Globus pallidus (tissue), 1 donor: ENCODE measurements around the gene LTO1.

Experiments used
- DNase-seq: peaks from one replicate; pipeline ENCODE4 v3.0.0-alpha.2; 2015; ENCODE audit warnings: low spot score

The LTO1 gene

DNA sequence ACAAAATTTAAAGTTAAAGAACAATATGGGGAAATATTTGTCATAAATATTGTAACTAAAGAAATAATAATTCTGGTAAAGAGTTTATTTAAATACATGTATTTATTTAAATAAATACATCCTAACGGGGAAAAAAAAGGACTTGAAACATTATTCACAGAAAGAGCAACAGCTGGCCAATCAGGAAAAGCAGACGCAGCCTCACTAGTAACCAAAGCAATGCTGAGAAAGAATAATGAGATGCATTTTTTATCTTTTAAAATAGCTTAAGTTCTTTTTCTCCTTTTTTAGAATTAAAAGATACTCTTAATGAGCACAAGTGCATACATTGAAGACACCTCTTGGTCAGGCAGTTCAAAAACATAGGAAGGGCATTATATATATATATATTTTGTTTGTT is 2.6 kb upstream of the LTO1 start:
- no peak for DNase-seq

DNA sequence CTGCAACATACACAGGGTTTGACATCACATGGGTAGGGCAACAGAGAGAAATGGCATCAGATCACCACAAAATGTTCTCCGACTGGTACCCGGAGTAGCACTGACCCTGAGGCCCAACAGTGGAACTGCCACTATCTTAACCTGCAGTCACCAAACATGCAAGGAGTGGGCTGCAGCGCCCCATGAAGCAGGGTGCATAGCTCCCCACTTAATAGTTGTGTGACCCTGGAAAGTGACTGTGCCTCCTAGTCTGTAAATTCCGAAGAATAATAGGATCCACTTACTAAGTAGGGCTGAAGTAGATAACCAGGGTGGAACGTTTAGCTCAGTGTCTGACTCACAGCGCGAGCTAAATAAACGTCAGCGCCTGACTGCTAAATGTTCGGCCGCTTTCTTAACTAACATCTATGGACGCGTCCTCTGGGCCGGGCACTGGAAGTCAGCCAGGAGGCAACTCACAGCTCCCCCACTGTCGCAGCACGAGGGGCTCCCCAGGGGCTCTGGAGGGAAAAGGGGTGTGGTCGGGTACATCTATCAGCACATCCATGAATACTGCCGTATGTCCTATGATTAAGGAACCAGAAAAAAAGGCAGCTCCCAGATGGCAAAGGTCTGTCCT is 777 bp downstream of the LTO1 start:
- DNase-seq, result no peak

GRCh38 chr11:69671734-69672465 is 3.3 kb downstream of the LTO1 start:
- DNase-seq, result no peak

DNA sequence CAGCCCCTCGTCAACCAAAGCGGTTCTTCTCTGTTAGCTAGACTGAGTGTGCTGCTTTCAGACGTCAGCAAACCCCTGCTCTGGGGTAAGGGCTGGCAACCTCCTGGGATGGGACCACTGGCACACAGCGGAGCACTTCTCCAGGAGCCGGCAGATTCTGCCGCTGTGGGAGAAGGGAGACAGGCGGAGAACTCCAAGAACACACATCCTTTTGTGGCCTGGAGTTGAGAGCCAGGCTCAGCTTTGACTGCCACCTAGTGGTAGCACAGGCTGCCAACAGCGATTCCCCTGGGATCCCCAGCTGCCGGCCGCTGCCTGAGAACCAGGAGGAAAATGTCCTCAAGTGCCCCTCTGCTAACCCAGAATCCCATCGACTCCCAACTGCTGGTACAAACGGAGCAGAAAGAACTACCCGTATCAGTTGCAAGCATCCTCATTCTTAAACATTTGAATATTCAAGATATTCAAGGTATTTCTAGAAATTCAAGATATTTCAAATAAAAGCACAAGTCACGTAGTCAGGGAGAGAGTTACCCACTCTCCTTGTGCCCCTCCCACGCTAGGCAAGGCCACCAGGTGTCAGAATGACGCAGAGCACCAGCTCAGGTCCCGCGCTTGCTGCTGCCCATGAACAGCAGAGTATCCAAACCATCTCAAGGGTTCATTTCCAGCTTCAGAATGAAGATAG is 4.9 kb downstream of the LTO1 start:
- peak; percentile 86 for DNase-seq

DNA sequence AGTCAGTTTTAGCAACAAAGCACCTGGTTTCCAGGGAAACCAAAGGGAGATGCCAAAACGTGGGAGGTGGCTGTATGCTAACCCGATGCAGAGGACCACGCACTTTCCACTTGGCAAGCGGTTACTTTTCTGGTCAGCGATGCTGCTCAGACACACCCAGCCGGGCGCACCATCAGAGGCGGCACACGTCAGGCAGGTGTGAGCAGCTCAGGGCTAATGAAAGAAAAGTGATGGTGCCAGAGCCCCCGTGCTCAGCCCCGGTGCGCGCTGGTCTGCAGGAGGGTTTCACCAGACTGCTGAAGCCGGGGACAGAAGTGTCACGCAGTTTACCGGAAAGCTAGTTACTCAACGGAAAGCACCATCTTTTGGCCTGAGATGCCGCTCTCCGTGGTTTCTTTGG is 5.7 kb downstream of the LTO1 start:
- DNase-seq, result no peak

DNA sequence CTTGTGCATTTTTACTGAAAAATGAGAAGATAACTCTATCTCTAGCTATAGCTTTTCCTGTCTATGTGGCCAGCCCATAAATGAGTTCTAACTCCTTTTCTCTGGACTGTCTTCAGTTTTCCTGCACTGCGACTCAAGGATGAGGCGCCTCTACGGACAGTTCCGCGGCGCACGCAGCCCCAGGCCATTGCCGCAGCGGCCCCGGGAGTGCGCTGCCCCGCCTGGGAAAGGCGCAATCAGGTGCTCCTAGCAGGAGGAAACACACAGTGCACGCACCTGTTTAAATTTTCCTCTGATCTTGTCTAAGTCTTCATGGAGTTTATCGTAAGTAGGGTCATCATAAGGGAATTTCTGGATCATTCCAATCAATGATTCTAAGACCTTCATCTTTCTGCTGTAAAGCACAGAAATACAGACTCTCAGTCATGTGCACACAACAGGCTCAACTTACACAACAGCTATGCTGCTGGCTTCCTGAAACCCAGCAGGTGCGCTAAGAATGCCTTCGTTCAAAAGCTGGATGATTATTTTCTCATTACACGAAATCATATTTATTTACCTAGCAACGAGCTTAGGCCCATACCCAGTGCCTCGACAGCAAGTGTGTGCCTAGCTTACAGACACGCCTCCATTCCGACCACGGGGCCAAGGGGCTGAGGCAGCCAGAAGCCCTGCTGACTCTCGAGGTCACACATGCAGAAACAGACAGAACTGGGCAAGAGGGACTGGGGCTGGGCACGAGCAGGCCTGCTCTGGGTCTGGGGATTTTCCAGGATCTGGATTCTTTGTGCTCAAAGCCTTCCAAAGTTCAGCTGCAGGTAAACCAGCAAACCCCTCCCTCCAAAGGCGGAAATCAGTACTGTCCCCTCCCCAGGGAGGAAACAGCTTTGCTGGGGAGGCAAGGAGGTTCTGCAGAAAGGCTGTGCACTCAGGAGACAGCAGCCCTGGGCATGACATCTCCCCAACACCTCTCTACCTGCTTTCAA is 7.2 kb downstream of the LTO1 start:
- DNase-seq, result no peak

DNA sequence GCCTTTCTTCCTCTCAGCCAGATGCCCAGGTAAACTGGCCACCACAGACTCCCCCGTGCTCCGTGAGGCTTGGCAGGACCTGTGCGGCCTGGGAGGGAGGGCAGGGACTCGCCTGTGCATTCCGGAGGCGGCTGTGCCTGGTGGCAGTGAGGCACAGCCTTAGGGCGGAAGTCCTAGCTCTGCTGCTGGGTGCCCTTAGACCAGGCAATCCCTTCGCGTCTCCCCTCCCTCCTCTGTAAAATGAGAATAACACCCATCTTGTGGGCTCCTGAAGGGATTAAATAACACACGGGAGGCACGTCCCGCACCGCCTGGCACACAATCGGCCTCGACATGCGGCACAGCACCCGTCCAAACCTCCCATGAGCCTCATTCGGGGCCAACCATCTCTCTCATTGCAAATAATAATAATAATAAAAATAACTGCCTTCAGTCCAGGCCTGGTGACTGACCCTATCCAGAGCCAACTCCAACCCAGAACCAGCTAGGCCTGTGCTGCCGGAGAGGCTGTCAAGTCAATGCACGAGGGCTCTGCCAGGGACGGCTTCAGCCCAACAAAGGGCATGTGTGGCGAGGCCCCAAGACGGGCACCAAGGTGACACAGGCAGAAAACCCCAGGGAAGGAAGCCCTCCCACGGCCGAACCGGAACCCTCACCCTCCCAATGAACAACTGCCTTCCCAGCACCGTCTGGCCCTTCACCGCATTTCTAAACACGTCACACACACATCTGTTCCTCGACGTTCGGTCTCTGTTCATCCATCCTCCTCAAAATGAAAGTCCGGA is 8.2 kb downstream of the LTO1 start:
- no peak for DNase-seq

GRCh38 chr11:69666261-69666660 is 8.9 kb downstream of the LTO1 start:
- no peak for DNase-seq

DNA sequence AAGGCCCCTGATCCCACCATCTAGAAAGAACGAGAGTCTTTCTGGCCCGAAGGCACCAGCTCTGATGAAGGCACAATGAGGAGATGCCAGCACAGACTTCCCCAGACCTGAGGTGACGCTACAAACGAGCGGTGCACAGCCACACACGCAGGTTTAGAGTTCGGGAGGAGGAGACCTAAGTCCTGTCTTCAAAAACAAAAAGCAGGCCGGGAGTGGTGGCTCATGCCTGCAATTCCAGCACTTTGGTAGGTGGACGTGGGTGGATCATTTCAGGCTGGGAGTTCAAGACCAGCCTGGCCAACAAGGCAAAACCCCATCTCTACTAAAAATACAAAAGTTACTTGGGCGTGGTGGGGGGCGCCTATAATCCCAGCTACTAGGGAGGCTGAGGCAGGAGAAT is 9.5 kb downstream of the LTO1 start:
- no peak for DNase-seq

DNA sequence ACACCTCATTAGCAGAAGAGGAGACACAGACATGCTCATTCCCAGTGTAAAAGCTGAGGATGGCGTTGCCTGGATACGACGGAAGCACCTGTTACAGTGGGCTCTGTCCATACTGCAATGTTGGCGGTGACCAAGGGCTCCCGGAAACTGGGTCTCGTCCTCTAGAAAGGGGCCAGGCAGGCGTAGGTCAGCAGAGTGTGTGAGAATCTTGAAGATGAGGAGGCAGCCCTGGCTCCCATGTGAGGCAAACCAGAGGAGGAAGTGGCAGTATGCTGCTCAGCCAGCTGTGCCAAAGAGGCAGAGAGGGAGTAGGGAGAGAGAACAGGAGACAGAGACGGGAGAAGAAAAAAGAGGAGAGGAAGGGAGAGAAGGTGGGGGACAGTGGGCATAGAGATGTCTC is 10.3 kb downstream of the LTO1 start:
- DNase-seq, result no peak

GRCh38 chr11:69664103-69664775 is 10.9 kb downstream of the LTO1 start:
- no peak for DNase-seq

- DNase-seq, result no peak
Observed at GRCh38 chr11:69663326-69663725, 11.8 kb downstream of the LTO1 start.

DNA sequence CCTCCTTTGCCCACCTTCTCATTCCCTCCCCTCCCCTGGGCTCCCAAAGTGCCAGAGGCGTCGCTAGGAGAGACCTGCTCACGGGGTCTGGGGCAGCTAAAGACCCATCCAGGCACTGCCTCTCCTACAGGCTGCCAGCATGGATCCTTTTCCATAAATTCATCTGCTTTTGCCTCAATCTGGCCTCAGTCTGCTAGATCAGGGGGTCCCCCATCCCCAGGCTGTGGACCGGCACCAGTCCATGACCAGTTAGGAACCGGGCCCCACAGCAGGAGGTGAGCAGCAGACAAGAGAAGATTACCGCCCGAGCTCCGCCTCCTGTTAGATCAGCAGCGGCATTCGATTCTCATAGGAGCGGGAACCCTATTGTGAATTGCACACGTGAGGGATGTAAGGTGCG is 12.3 kb downstream of the LTO1 start:
- DNase-seq, result no peak

DNA sequence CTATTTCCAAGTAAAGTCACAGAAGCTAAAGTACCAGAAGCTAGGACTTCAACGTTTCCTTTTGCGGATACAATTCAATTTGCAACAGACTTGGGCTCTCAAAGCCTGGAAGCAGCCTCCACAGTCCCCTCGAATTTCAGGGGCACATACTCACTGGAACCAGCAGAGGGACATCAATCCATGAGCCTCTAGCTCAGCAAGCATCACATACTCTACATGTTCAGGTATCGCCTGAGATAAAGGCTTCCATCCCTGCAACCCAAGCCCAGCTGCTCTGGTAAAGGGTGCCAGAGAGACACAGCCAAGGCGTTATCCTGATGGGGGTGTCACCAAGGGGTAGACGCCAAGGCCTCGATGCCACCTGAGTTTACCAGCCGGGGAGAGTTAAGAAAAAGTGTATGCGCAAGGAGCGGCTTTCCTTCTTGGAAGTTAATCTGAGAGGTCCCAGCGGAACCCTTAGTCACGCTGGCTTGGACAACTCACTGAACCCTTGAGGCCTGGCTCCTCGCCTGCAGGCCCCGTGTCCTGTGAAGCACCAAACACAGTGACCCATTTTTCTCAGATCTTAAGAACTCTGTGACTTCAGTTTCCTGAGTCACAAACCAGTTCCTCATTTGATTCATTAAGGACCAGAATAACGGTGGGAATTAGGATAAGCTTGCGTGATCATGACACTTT is 13.0 kb downstream of the LTO1 start:
- DNase-seq, result no peak

- no peak for DNase-seq
Observed at GRCh38 chr11:69661413-69661715, 13.8 kb downstream of the LTO1 start.

DNA sequence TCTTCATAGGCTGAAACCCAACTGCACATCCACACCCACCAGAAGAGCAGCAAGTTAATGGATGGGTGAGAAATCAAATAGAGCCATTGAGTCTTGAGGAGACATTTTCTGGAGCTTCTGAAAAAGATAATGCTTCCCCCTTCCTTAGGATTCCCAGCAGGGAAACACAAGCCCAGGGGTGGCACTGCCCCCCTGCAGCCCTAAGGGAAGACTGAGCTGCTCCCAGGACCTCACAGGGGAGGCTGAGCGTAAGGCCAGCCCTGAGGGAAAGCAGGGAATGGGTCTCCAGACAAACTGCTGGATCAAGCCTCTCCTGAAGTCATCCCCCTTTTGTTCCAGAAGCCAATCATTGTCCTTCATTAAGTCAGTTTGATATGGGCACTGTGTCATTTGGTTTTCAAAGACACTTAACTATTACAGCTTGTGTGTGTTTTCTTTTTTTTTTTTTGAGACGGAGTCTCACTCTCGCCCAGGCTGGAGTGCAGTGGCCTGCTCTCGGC is 15.1 kb downstream of the LTO1 start:
- no peak for DNase-seq

DNA sequence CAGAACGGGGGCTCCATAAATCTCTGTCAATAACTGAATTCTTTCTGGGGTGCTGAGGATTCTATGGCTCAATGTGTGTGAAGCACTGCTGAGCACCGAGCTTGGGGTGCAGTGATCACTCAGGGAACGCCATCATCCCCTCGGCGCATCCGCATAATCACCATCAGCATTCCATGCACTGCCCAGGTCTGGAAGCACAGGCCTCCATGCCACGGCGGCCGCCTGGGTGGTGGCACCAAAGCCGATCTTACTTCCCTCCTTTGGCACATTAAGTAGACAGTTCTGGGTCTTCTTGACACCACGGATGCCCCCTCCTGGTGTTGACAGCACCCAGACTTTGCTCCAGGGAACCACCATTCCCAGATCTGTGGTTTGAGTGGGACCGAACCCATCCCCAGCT is 15.6 kb downstream of the LTO1 start:
- DNase-seq, result no peak

DNA sequence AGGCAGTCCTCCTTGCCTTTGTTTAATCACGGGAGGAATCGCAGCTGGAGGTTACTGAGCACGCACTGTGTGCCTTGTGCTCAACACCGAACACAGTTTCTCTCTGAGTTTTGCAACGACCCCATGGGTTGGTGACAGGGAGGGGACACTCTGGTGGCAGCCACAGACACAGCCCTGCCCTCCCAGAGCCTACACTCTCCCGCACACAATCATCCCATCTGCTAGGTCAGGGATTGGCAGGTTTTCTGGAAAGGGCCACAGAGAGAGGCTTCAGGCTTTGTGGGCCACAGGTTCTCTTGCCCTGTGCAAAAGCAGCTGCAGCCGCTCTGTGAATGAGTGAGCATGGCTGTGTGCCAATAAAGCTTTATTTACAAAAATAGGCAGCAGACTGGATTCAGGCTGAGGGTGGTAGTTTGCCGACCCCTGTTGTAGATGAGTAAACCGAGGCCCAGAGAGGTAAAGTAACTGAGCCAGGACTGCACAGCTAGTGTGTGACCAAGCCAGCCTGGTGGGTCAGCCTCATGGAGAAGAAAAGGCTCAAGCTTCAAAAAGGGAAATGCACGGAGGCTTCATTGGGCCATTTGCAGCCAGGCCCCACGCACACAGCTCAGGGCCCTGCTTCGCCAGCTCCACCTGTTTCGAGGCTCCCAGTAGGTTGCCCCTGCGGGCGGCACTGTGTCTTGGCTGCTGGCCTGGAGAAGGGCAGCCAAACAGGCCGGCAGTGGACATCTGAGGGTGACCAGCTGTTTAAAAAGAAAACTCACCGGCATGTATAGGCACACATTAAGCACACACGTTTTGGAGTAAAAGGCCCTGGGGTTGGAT is 16.3 kb downstream of the LTO1 start:
- DNase-seq, result no peak

DNA sequence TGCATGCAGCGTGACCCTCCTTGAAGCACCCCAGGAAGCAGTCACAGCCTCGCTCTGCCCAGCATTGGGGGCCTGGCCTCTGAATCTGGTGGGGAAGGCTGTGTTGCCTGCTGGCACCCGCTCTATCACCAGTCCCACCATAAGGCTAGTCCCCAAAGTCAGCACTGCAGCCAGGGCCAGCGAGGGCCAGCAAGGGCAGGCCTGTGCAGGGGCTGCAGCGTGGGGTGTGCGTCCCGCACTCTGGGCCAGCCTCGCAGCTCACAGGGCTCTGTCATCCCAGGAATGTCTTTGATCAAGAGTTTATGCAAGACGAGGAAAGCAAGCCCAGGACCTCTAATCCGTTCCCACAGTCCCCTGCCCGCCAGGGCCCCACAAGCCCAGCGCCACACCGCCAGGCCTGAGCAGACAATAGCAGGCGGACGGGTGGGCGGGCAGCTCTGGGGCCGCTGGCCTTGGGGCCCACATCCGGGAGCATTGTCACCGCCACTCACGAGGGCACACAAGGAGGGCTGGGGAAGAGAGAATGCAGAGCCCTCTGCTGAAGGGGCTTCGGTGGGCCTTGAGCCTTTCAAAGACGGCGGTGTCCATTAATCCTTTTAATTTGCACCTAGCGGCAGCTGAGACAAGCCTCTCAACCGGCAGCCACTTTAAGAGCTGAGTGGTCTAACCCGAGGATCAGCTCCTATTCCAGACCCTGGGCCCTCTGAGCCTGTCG is 17.1 kb downstream of the LTO1 start:
- DNase-seq, result no peak
